H9 (cell line): ENCODE data around the gene BEST4. TPM values are rescaled to one million over a fixed set of nuclear protein-coding genes. Genes with fewer than 3 reads are reported as not detected.

ENCODE experiments used
- DNase-seq: peaks from one replicate; pipeline ENCODE4 v3.0.0-alpha.2; 2017
- H2AFZ ChIP-seq: one replicate; pipeline ENCODE4 v1.6.1; 2013; ENCODE audit warnings: mild to moderate bottlenecking, low read length, control low read depth, moderate library complexity
- H2AK5ac ChIP-seq: 2 replicates; pipeline ENCODE4 v1.6.1; 2013; ENCODE audit warnings: low read length, control low read depth, mixed read lengths; ENCODE audit not compliant: insufficient read length
- H2BK120ac ChIP-seq: one replicate; pipeline ENCODE4 v1.6.1; 2013; ENCODE audit warnings: low read depth, mild to moderate bottlenecking, low read length, control low read depth, inconsistent platforms; ENCODE audit not compliant: poor library complexity, severe bottlenecking
- H2BK12ac ChIP-seq: 2 replicates; pipeline ENCODE4 v1.6.1; 2013; ENCODE audit warnings: low read length, control low read depth, mixed read lengths, low read depth; ENCODE audit not compliant: insufficient read length
- H2BK15ac ChIP-seq: 2 replicates; pipeline ENCODE4 v1.6.1; 2013; ENCODE audit warnings: low read depth, low read length, control low read depth
- H2BK20ac ChIP-seq: one replicate; pipeline ENCODE4 v1.6.1; 2013; ENCODE audit warnings: low read depth, mild to moderate bottlenecking, low read length, control low read depth, inconsistent platforms; ENCODE audit not compliant: poor library complexity, severe bottlenecking
- H2BK5ac ChIP-seq: 2 replicates; pipeline ENCODE4 v1.6.1; 2013; ENCODE audit warnings: low read length, control low read depth, mixed read lengths; ENCODE audit not compliant: insufficient read length
- H3K14ac ChIP-seq: 2 replicates; pipeline ENCODE4 v1.6.1; 2013; ENCODE audit warnings: low read length, control low read depth; ENCODE audit not compliant: insufficient read depth
- H3K18ac ChIP-seq: 2 replicates; pipeline ENCODE4 v1.6.1; 2013; ENCODE audit warnings: low read depth, mild to moderate bottlenecking, mixed read lengths, low read length, control low read depth; ENCODE audit not compliant: insufficient read length
- H3K23ac ChIP-seq: 2 replicates; pipeline ENCODE4 v1.6.1; 2013; ENCODE audit warnings: low read length, control low read depth, mixed read lengths, low read depth; ENCODE audit not compliant: insufficient read length
- H3K23me2 ChIP-seq: 2 replicates; pipeline ENCODE4 v1.6.1; 2013; ENCODE audit warnings: low read depth, mild to moderate bottlenecking, mixed read lengths, low read length, control low read depth; ENCODE audit not compliant: insufficient read length, poor library complexity, severe bottlenecking
- H3K27ac ChIP-seq: 2 replicates; pipeline ENCODE4 v1.5.1; 2013; ENCODE audit warnings: low read length, control low read depth, mixed read lengths, low read depth; ENCODE audit not compliant: insufficient read length
- H3K27me3 ChIP-seq: 2 replicates; pipeline ENCODE4 v1.6.1; 2013; ENCODE audit warnings: low read length, control low read depth, inconsistent platforms; ENCODE audit not compliant: insufficient read depth
- H3K4ac ChIP-seq: 2 replicates; pipeline ENCODE4 v1.6.1; 2013; ENCODE audit warnings: low read depth, mild to moderate bottlenecking, control low read depth, inconsistent platforms, low read length, moderate library complexity
- H3K4me1 ChIP-seq: 2 replicates; pipeline ENCODE4 v1.6.1; 2013; ENCODE audit warnings: low read length, control low read depth, inconsistent platforms; ENCODE audit not compliant: insufficient read depth
- H3K4me2 ChIP-seq: 2 replicates; pipeline ENCODE4 v1.6.1; 2013; ENCODE audit warnings: low read length, control low read depth, mixed read lengths; ENCODE audit not compliant: insufficient read length, insufficient read depth
- H3K56ac ChIP-seq: 2 replicates; pipeline ENCODE4 v1.6.1; 2013; ENCODE audit warnings: low read depth, mild to moderate bottlenecking, mixed read lengths, low read length, control low read depth; ENCODE audit not compliant: insufficient read length
- H3K79me1 ChIP-seq: 2 replicates; pipeline ENCODE4 v1.6.1; 2013; ENCODE audit warnings: low read depth, mild to moderate bottlenecking, moderate library complexity, low read length, control low read depth, inconsistent platforms; ENCODE audit not compliant: insufficient read depth, poor library complexity, severe bottlenecking
- H3K79me2 ChIP-seq: 2 replicates; pipeline ENCODE4 v1.6.1; 2013; ENCODE audit warnings: low read length, control low read depth, inconsistent platforms; ENCODE audit not compliant: insufficient read depth
- H3K9ac ChIP-seq: 2 replicates; pipeline ENCODE4 v1.6.1; 2013; ENCODE audit warnings: low read length, control low read depth, mixed read lengths; ENCODE audit not compliant: insufficient read length; ENCODE audit errors: extremely low read depth
- H3K9me3 ChIP-seq: one replicate; pipeline ENCODE4 v1.6.1; 2013; ENCODE audit warnings: low read depth, low read length, inconsistent platforms; ENCODE audit not compliant: control insufficient read depth
- H3T11ph ChIP-seq: one replicate; pipeline ENCODE4 v1.6.1; 2013; ENCODE audit warnings: mild to moderate bottlenecking, low read length, control low read depth, inconsistent platforms
- H4K20me1 ChIP-seq: one replicate; pipeline ENCODE4 v1.6.1; 2013; ENCODE audit not compliant: control insufficient read depth, insufficient read length, insufficient read depth
- H4K5ac ChIP-seq: 2 replicates; pipeline ENCODE4 v1.6.1; 2013; ENCODE audit warnings: low read depth, mild to moderate bottlenecking, mixed read lengths, low read length, control low read depth; ENCODE audit not compliant: insufficient read length
- H4K8ac ChIP-seq: replicated peaks from 2 replicates; pipeline ENCODE4 v1.6.1; 2013; ENCODE audit warnings: low read length, control low read depth, mixed read lengths, low read depth; ENCODE audit not compliant: insufficient read length
- H4K91ac ChIP-seq: 2 replicates; pipeline ENCODE4 v1.6.1; 2013; ENCODE audit warnings: low read depth, mild to moderate bottlenecking, moderate library complexity, mixed read lengths, low read length, control low read depth; ENCODE audit not compliant: insufficient read length
- H3K27ac Mint-ChIP-seq, 3 experiments: 2 replicates in 2 of 3; 3 replicates in 1 of 3; pipeline ENCODE4 v1.8.0; 2020 to 2021; ENCODE audit warnings: mixed read lengths in 3 of 3, mild to moderate bottlenecking in 1 of 3, moderate library complexity in 1 of 3
- H3K27me3 Mint-ChIP-seq: 2 replicates; pipeline ENCODE4 v1.8.0; 2021; ENCODE audit warnings: low read depth, mild to moderate bottlenecking, moderate library complexity, mixed read lengths
- H3K36me3 Mint-ChIP-seq, 3 experiments: 2 replicates in 2 of 3; 3 replicates in 1 of 3; pipeline ENCODE4 v1.8.0; 2020 to 2021; ENCODE audit warnings: low read depth in 3 of 3, mixed read lengths in 3 of 3; ENCODE audit not compliant: insufficient read depth in 1 of 3
- H3K4me1 Mint-ChIP-seq, 2 experiments: 2 replicates each; pipeline ENCODE4 v1.8.0; 2020; ENCODE audit warnings: mixed read lengths in 2 of 2
- H3K4me3 Mint-ChIP-seq, 2 experiments: 2 replicates in 1 of 2; 3 replicates in 1 of 2; pipeline ENCODE4 v1.8.0; 2020 to 2021; ENCODE audit warnings: mild to moderate bottlenecking in 2 of 2, mixed read lengths in 2 of 2, moderate library complexity in 1 of 2
- H3K9me3 Mint-ChIP-seq, 2 experiments: 2 replicates in 1 of 2; 3 replicates in 1 of 2; pipeline ENCODE4 v1.8.0; 2020; ENCODE audit warnings: mild to moderate bottlenecking in 2 of 2, mixed read lengths in 2 of 2, moderate library complexity in 1 of 2
- WGBS: extraction: QIAGEN DNeasy Blood & Tissue Kit; methylation state at CpG from one replicate; pipeline ENCODE4 v1.1.7; 2013; ENCODE audit warnings: missing lambda C conversion rate, low lambda C conversion rate, mixed read lengths; ENCODE audit not compliant: insufficient read length; ENCODE audit errors: extremely low coverage; 5-methylcytosine and 5-hydroxymethylcytosine counted together
- total RNA-seq: library from RNA; stranded (reverse); gene quantifications from 2 replicates; pipeline ENCODE4 v1.2.1, GENCODE V29; 2021
- TF ChIP-seq, protein P1 (sequence below): fragments of 200-600 bp; sonication (generic); conservative IDR thresholded peaks from 3 replicates; pipeline ENCODE4 v1.8.0; 2021; ENCODE audit warnings: antibody characterized with exemption, mild to moderate bottlenecking

BEST4 gene
- total RNA-seq, 1 experiment from 2014 or later, result 1.1 TPM

DNA sequence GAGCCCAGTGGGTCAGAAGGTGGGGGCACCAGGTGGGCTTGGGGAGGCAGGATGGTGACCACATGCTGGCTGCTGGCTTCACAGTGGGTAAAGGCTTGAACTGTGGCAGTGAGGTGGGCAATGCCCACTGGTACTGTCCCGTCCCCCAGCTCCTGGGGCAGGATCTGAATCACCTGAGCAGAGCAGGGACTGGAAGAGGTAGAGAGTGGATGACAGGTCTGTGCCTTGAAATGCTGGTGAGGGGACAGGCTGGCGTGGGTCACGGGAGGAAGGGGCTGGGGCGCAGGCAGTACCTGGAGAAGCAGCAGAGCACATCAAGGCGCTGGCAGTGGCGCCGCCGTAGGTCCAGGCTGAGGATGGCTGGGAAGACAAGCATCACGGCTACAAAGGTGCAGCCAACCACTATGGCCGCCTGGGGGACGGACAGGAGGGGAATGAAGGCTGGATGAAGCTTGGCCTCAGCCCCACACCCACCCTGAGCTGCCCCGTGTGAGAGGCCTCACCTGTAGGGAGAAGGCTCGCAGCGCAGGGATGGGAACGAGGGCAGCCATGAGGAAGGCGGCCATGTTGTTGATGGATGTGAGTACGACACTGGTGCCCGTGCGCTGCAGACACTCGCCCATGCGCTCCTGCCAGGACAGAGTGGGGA is 40.2 kb upstream of the BEST4 start:
- Histone ChIP-seq H3K27me3 (no peaks in the 10 kb centered on the region), H4K20me1 (no peaks in the 10 kb centered on the region), H4K91ac (no peak overlapping the region), H2AK5ac (no peak overlapping the region), H3K9me3 (no peaks in the 10 kb centered on the region), H2BK12ac (no peak overlapping the region), H2BK15ac (no peak overlapping the region), H3K79me2 (no peaks in the 10 kb centered on the region), H3K23me2 (no peaks in the 10 kb centered on the region), H3K4me2 (no peak overlapping the region), H4K8ac (no peak overlapping the region), H2BK120ac (no peak overlapping the region), H3K79me1 (no peaks in the 10 kb centered on the region), H2BK20ac (no peak overlapping the region), H3K4me1 (no peaks in the 10 kb centered on the region; the same call in 1 of the 2 replicates), H3K14ac (no peak overlapping the region), H2BK5ac (no peak overlapping the region), H3K23ac (no peak overlapping the region), H3K18ac (no peak overlapping the region), H3K4ac (no peak overlapping the region), H4K5ac (no peak overlapping the region), H3T11ph (no peak overlapping the region), H3K56ac (no peak overlapping the region), H2AFZ (no peak overlapping the region), H3K9ac (no peak overlapping the region), H3K27ac (no peak overlapping the region)
- no peaks in the 10 kb centered on the region for H3K9me3 Mint-ChIP-seq
- H3K4me3 Mint-ChIP-seq, result no peak overlapping the region
- TF ChIP-seq, protein P1, sequence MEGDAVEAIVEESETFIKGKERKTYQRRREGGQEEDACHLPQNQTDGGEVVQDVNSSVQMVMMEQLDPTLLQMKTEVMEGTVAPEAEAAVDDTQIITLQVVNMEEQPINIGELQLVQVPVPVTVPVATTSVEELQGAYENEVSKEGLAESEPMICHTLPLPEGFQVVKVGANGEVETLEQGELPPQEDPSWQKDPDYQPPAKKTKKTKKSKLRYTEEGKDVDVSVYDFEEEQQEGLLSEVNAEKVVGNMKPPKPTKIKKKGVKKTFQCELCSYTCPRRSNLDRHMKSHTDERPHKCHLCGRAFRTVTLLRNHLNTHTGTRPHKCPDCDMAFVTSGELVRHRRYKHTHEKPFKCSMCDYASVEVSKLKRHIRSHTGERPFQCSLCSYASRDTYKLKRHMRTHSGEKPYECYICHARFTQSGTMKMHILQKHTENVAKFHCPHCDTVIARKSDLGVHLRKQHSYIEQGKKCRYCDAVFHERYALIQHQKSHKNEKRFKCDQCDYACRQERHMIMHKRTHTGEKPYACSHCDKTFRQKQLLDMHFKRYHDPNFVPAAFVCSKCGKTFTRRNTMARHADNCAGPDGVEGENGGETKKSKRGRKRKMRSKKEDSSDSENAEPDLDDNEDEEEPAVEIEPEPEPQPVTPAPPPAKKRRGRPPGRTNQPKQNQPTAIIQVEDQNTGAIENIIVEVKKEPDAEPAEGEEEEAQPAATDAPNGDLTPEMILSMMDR, result no peak
- peak overlapping the region in 1 of 3 experiments; percentile 68; a peak in 1 of 7 replicates for H3K27ac Mint-ChIP-seq
- no peaks in the 10 kb centered on the region for H3K36me3 Mint-ChIP-seq
- WGBS, result no CpG with 5 or more reads among the region's 21 CpGs
- H3K27me3 Mint-ChIP-seq, result no peaks in the 10 kb centered on the region; the same call in 1 of the 2 replicates
- peak; percentile 42 for DNase-seq
- H3K4me1 Mint-ChIP-seq, result peaks cover 10 to 18% of the 10 kb centered on the region in 2 experiments
